A172 (cell line): ENCODE results near the gene LBHD1. TPM values are rescaled to one million over a fixed set of nuclear protein-coding genes. Genes with fewer than 3 reads are reported as not detected.
"Not testable (repeated sequence)": the region's sequence is repeated elsewhere in the genome, so short reads cannot be mapped to it uniquely, and the experiment has no call there.

ENCODE experiments used
- DNase-seq: peaks from one replicate; pipeline ENCODE4 v3.0.0-alpha.2; 2015; ENCODE audit warnings: low spot score
- total RNA-seq: library from RNA; depleted of rRNA; stranded (reverse); fragments of >200 nt; shearing (Covaris generic); gene quantifications from 2 replicates; pipeline ENCODE4 v1.2.3, GENCODE V29; 2014

LBHD1 gene
- total RNA-seq, 1 experiment from 2014 or later, result 6.6 TPM

DNA sequence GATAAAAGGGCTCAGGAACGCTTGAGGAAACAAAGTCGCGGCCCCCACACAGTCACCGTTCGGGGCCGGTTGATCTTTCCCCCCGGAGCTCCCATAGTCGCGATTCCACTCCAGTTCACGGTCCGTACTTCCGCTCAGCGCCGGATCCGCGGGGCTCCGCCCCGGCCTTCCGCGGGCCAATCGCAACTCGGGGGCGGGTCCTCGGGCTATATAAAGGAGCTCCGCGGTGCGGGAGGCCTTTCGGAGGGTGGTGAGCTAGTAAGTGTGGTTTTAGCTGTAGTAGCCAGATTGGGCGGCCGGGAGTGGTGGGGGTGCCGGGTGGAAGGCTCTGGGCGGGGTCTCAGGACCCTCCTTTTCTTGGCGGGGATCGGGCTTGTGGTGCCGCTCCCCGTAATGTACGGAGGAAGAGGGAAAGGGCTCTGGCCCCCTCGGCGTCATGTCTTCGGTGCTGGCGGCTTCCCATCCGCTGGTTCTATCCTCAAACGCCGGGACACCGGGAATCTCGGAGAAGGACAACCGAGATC lies 6.9 kb downstream of the LBHD1 start, which contains the start of the genes C11orf98 and CSKMT:
Gene C11orf98 (minus strand): TSS at position 136 of the 524 bp plus-strand sequence. CDS start 41 bp downstream, at position 95.
Gene CSKMT (plus strand): TSS at position 238 of the 524 bp plus-strand sequence. CDS start 568 bp downstream, outside the sequence.
- peak; percentile 79 for DNase-seq

DNA sequence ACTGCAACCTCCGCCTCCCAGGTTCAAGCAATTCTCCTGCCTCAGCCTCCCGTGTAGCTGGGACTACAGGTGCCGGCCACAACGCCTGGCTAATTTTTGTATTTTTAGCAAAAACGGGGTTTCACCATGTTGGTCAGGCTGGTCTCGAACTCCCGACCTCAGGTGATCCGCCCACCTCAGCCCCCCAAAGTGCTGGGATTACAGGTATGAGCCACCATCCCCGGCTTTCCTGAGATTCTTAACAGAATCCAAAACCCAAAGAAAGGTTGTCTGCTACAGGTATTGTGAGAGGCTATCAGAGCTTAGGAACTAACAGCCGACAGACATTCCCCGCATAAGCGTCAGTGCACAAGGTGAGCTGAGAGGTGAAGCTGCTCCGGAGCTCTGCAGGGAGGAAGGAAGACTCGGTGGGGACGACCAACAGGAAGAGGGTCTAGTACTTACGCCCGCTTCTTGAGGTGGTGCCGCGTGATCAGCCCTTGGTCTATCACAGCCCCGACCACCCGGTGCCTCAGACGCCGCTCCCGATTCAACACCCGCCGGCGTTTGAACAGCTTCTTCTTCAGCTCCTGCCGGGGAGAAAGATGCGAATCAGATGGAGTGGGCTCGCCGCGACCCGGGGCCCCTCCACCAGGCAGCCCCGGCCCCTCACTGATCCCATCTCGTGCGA lies 7.5 kb downstream of the LBHD1 start:
- peak; percentile 59 for DNase-seq

DNA sequence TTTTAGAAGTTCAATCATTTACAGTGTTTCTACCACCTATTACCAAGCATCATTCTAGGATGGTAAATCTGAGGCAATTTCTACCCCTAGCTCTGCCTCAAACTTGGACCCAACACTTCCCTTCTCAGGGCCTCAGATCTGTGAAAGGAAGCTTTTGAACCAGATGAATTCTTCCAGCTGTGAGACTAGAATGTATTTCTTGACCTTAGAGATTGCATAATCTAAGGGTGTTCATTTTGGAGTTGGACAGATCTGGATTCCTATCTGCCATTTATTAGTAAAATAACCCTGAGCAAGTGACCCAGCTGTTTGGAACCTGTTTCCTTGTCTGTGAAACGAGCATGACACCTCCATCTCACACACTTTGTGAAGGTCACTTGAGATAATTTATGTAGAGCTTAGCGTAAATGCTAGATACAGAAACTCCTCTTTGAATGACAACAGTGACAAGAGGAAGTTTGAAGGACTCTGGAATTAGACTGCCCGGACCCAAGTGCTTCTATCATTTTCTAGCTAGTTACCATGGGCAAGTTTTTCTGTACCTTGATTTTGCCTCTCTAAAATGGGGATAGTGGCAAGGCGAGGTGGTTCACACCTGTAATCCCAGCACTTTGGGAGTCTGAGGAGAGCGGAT lies 15.2 kb downstream of the LBHD1 start:
- no peak for DNase-seq

DNA sequence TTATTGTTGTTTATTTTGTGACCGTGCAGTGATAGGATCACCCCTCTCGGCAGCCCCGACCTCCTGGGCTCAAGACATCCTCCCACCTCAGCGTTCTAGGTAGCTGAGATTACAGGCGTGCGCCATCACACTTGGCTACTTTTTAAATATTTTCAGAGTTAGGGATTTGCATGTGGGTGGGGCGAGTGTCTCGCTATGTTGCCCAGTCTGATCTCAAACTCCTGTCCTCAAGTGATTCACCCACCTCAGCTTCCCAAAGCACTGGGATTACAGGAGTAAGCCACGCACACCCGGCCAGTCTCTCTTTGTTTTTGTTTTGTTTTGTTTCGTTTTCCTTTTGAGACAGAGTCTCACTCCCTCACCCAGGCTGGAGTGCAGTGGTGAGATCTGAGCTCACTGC lies 17.8 kb downstream of the LBHD1 start:
- DNase-seq, result no peak

DNA sequence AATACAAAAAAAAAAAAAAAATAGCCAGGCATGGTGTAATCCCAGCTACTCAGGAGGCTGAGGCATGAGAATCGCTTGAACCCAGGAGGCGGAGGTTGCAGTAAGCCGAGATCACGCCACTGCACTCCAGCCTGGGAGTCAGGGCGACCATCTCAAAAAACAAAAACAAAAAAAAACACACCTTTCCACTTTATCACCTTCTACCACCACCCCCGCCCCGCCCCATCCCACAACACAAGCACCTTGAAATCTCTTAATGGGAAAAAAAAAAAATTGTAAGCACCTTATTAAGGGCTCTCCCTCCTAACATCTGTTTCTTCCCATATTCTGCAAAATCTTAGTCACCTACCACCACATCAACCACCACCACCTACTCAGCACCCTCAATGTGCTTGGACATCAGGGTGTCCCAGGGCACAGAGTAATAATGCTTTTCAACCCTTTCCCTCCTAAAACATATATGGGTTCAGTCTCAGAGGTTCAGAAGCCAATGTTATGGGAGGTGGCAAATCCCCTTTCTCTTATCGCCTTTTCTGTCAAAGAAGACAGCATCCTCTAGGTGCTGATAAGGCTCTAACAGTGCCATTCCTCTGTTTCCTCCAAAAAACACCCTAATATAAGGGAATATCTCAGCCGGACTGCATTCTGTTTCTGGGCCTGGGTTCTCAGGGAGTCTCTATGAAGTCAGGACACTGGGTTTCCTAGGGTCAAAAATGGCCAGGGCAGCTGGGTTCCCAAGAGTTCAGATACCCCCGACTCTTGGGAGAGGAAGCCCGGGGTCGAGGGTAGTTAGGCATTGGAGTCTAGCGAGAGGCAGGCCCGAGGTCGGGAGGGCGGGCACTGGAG lies 19.7 kb downstream of the LBHD1 start:
- no peak for DNase-seq

DNA sequence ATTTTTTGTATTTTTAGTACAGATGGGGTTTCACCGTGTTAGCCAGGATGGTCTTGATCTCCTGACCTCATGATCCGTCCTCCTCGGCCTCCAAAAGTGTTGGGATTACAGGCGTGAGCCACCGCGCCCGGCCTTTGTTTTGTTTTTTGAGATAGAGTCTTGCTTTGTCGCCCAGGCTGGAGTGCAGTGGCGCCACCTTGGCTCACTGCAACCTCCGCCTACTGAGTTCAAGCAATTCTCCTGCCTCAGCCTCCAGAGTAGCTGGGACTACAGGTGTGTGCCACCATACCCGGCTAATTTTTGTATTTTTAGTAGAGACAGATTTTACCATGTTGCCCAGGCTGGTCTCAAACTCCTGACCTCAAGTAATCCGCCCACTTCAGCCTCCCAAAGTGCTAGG lies 21.8 kb downstream of the LBHD1 start:
- DNase-seq, result not testable (repeated sequence)

DNA sequence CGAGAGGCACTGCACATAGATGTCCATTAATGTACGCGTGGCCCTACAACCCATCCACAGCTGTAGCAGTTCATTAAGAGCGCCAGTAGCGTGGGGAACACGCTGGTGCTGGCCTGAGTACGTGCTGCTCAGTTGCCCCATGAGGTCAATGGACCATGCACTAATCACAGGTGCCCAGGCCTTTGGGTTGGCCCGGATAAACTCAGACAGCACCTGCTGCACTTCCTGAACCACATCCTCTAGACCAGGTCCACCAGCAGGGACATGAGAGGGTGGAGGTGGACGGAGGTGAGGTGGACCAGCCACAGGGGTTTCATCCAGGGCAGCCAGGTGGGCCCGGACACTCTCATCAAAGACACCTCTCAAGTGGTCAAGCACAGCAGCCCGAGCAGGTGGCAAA lies 22.6 kb downstream of the LBHD1 start:
- no peak for DNase-seq

DNA sequence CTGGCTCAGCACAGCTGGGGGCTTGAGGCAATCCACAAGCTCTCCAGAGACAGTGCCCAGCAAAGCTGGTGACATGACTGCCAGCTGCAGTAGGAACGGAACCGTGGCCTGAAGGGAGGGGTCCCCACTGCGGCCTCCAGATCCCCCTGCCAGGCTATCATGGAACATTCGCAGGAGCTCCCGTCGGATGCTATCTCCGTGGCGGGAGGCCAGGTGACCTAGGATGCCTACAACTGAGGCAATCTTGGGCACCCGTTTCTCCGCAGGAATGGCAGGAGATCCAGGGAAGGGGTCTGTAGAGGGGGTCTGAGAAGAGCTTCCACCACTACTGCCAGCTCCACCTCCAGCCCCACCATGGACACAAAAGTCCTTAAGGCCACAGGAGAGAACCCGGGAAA lies 23.1 kb downstream of the LBHD1 start:
- no peak for DNase-seq

DNA sequence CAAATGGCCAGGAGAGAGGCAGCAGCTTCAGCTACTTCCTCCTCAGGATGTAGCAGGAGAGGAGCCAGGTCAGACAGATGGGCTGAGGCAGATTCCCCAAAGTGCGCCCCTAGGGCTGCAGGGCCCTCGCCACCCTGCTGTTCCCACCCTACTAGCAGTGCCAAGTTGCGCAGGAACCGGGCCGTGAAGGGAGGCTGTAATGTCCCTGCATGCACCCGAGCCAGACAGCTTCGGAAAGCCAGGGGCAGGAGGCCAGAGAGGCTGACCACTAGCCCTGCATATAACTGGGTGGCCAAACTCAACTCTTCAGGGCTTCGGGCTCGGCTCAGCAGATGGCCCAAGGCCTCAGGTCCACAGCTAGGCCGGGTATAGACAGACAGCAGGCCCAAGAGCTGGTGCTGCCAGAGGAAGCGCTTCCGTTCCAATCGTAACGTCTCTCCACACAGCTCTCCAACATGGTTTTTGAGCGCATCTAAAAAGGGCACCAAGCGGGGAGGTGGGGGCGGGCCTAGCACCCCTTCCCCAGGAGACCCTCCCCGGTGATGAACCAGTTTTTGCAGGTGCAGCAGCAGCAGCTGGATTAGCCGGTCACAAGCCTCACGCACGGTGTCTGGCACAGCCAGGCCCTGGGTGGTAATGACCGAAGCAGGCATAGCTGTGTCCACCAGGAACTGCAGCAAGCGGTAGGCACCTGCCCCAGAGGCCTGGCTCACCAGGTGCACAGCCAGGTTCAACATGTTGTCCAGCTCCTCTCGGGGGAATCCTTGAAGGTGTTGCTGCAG lies 23.7 kb downstream of the LBHD1 start:
- DNase-seq, result no peak

DNA sequence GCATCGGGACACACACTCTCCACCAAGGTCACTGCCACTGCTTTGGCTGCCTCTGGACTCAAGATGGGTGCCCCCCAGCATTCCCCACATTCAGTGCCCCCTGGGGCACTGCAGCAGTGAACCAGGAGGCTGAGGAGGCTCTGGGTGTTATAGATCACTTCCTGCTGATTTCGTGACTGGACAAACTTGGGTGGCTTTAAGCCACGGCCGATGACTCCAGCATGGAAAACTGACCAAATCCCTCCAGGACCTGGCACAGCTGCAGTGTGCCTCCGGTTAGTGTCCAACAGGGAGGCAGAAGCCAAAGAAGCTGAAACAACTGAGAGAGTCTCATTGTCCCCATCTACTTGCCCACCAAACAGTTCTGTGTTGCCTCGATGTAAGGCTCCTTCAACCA lies 24.5 kb downstream of the LBHD1 start:
- no peak for DNase-seq

DNA sequence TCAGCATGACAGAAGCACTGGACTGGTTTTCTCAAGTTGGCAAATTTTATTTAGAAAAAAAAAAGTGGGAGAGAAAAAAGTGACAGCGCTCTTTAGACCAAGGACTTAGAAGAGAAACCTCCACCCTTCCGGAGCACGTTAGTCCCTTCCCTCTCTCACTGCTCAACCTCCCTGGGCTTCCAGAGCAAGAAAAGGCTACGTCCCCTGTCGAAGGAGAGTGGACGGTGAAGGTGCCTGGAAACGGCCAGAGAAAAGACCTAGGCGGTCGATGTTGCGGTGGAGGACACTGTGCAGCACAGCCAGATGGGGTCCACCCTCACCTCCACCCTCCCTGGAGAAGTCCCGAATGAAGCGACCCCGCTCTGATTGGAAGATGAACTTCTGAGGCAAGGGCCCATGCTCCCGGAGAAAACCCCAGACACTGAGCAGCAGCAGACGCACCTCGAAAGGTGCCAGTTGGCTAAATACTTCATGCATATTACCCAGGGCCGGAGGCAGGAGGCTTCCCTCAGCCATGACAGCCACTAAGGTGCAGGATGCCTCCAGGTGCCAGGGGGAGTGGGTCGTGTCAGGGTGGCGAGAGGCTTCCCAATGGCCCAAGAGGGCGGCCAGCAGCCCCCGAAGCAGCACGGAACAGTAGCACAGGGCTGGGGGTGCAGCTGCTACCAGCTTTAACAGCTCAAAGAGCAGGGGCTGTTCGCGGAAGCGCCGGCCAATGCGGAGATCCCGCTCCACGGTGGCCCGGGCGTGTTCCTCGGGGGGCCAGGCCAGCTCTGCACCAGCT lies 25.1 kb downstream of the LBHD1 start:
- DNase-seq, result no peak

DNA sequence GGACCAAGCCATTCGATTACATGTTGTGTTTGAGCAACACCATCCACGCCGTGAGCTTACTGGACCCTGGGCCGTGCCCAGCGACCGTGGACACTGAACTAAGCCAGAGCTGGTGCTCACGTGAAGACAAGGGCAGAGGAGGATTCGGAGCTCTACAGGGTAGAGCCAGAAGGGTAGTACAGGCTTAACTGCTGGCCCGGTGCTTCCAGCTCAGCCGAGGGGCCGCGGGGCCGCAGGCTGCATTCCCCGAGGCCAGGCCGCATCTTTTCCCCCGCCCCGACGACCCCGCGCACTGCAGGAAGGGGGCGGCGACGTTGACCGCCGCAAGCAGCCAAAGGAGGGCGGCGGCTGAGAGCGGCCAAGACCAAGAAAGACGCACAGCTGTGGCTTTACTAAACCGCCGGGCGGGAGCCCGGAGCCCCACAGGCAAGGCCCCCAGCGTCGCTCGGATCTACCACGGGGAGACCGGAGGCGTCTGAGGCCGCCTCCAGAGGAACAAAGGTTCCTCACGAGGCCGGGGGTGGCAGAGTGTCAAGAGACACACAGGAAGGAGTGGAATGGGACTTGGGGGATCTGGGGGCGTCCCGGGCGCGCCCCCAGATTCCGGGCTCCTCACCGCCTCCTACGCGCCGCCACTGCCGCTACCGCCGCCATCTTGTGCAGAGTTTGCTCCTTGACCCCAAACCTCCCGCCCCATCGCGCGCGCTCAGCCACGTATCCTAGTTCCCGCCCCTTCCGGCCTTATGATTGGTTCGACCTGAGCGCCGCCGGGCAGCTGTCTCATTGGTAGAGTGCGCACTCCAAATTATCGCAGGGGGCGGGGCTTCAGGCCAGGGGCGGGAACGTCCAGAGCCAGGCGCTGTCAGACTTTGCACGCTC lies 25.9 kb downstream of the LBHD1 start, which contains the start of gene GANAB:
Gene GANAB (minus strand): TSS at position 668 of the 879 bp plus-strand sequence. CDS start 14 bp downstream, at position 654.
- DNase-seq, result peak; percentile 96

DNA sequence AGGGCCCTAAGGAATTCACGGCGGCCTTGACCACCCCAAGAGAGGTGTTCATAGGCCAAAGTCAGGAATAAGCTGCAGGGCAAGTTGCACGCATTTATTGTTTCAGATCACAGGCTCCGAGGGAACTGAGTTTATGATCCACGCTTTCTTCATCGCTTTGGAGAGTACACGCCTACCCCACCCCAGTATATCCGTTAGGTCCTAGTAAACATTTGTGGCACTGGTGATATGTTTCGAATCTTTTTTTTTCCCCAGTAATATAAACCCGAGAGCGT lies 26.5 kb downstream of the LBHD1 start:
- DNase-seq, result no peak

DNA sequence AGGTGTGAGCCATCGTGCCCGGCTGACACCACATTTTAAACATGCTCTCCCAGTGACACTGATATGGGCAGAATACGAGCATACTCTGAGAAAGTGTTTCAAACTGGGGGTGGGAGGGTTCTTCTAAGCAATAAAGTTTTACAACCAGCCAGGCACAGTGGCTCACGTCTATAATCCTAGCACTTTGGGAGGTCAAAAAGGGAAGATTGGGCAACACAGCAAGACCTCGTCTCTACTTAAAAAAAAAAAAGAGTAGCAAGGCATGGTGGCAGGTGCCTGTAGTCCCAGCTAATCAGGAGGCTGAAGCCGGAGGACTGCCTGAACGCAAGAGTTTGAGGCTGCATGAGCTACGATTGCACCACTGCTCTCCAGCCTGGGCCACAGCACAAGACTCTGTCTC lies 27.8 kb downstream of the LBHD1 start:
- no peak for DNase-seq

DNA sequence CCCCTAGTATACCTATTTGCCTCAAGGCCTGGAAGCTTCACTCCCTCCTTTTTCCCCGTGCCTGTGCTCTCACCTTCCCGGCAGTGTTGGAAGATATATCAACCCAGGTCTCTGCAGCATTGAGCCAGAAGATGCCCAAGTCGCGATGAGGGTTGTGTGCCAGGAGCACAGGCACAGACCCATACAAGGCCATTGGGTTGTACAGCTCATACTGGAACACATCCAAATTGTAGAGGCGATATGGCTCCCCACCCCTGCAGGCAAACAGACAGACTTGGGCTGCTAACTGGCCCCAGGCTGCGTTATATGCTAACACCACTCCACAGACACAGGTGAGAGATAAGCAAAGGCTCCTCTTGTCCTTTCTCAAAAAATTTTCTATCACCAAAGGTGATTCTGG lies 39.6 kb downstream of the LBHD1 start:
- DNase-seq, result no peak

DNA sequence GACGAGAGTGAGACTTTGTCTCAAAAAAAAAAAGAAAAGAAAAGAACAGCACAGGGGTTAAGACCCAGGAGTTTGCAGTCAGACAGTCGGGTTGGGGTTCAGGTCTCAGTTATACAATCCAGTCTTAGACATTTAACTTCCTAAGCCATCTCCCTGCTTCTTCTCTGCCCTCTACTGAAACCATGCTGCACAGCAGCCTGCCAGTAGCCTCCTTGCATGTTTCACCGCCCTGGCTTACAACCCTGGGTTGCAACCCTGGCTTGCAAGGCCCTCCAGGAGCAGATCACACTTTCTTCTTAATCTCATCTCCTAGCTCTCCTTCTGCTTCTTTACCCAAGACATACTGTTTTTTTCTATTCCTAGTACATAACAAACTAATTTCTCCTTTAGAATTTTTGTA lies 44.4 kb downstream of the LBHD1 start:
- no peak for DNase-seq

DNA sequence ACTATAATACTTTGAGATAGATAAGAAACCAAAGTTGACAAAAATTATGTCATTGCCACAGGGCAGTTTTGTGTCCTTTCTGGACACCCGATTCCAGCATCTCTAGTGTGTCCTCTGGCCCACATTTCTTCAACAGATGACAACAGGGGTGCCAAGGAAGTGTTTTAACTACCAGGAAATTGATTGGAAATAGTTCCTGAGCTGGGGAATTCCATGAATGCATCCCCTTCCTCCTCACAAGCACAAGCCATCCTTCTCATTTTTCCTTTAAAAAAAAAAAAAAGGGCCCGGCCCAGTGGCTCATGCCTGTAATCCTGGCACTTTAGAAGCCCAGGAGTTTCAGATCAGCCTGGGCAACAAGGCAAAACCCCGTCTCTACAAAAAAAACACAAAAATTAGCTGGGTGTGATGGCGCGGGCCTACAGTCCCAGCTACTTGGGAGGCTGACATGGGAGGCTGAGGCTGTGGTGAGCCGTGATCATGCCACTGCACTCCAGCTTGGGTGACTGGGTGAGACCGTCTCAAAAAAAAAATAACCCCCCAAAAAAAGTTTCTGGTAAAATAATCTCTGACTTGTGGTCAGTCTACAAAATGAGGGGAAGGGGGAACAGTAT lies 49.5 kb downstream of the LBHD1 start:
- no peak for DNase-seq

DNA sequence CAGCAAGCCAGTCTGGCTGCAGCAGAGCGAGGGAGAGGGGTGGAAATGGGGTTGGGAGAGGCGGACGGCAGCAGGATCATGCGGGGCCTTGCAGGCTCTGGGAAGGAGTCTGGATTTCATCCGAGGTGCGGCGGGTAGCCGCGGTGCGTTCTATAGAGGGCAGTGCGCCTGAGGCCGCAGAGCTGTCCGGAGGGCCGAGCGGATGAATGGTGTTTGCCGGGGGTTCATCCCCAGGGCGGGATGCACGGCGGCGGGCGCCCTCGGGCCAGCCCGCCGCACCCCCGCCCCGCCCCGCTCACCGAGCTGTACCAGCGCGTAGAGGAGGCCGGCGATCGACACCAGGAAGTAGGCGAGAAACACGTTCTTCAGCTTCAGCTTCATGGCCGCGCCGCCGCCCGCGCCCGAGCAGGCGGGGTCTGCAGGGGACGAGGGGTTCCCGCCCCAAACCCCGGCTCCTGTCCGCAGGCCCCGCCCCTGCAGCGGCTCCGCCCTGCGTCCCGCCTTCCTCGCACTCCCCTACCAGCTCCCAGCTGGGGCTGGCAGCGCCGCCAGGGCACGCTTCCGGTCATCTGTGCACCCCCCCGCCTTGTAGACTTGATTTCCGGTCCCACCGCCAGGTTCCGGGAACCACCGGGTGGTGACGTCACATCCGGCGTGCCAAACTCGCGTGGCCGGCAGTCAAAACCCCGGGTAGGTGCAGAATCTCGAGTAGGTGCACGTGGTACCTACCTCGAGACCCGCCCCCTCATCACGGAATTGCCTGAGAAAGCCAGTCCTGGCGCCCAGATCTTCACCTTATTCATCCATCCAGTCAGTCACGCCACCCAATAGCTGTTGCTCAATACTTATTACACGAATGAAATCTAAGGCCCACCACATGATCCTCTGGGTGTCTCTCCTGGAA lies 50.2 kb downstream of the LBHD1 start, which contains the start of gene B3GAT3:
Gene B3GAT3 (minus strand): TSS at position 420 of the 904 bp plus-strand sequence. CDS start 39 bp downstream, at position 381.
- peak; percentile 98 for DNase-seq
